COLO668 (cell line): Measurements from ENCODE around the gene EIF3I.
A peak's percentile ranks its signal among the peaks of the same experiment; 100 is the strongest.

Experiments used
- DNase-seq: peaks from one replicate; lab custom pipeline; 2025; ENCODE audit not compliant: unreplicated experiment; lab: John Stamatoyannopoulos, UW

EIF3I gene

GRCh38 chr1:32263744-32264143 lies 41.5 kb downstream of the EIF3I start:
- no peak for DNase-seq

GRCh38 chr1:32265846-32266245 lies 43.6 kb downstream of the EIF3I start:
- no peak for DNase-seq

DNA sequence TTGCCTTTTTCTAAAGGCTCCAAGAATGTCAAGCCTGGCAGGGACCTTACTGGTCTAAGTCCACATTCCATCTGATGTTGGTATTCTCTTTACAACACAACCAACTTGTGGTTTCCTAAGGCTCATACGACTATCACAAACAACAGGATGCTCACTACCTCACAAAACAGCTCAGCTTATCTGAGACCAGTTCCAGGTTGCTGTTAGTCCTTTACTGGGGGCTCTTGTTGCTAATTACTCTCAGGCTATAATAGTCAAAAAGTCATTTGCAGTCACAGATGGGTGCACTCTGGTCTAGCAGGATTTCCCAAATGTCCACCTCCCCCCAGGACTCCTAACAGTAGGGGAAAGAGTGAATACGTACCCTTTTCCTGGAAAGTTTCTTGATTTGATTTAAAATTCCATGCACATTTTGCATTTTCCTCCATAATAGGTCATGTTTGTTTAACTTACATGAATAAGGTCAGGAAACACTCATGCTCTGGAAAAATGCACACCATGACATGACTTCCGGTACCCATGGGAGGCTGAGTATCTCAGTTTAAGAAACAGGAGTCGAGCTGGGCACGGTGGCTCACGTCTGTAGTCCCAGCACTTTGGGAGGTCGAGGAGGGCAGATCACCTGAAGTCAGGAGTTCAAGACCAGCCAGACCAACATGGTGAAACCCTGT lies 44.8 kb downstream of the EIF3I start:
- no peak for DNase-seq

- no peak for DNase-seq
These were observed 47.5 kb downstream of the EIF3I start for GRCh38 chr1:32269744-32270143.

DNA sequence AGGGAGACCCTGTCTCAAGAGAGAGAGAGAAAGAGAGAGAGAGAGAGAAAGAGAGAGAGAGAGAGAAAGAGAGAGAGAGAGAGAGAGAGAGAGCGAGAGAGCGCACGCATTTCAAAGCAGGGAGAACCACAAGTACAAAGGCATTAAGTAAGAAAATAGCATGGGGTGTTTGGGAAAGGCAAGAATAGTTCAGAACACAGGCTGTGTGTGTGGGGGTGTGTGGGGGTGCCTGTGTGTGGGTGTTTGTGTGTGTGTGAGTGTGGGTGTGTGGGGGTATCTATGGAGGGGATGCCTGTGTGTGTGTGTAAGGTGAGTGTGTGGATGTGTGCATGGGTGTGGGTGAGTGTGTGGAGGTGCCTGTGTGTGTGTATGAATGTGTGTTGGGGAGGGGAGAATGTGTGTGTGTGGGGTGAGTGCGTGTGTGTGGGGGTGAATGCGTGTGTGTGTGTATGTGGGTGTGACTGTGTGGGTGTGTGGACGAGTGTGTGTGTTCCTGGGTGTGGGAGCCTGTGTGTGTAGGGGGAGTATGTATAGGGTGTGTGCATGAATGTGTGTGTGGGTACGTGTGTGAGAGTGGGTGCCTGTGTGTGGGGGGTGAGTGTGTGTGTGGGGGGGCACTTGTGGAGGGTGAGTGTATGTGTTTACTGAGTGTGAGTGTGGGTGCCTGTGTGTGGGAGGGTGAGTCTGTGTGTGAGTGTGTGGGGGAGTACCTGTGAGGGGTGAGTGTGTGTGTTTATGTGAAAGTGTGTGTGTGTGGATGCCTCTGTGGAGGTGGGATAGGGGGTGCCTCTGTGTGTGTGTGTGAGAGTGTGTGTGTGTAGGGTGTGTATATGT lies 50.6 kb downstream of the EIF3I start:
- no peak for DNase-seq

GRCh38 chr1:32273391-32274208 lies 51.4 kb downstream of the EIF3I start:
- DNase-seq: peak; percentile 84

- no peak for DNase-seq
These were observed 52.6 kb downstream of the EIF3I start for GRCh38 chr1:32274646-32275340.

DNA sequence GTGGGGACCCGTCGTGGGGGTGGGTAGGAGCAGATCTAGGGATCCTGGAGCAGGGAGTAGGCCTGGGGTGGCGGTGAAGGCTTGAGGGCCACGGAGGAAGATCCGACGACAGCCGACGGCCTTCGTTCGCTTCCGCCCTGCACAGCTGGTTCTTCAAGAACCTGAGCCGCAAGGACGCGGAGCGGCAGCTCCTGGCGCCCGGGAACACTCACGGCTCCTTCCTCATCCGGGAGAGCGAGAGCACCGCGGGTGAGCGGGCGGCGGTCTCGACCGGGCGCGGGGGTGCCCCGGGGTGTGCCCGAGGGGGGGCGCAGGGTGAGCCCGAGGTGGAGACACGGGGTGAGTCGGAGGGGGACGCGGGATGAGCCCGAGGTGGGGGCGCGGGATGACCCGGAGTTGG lies 53.2 kb downstream of the EIF3I start:
- DNase-seq: no peak

DNA sequence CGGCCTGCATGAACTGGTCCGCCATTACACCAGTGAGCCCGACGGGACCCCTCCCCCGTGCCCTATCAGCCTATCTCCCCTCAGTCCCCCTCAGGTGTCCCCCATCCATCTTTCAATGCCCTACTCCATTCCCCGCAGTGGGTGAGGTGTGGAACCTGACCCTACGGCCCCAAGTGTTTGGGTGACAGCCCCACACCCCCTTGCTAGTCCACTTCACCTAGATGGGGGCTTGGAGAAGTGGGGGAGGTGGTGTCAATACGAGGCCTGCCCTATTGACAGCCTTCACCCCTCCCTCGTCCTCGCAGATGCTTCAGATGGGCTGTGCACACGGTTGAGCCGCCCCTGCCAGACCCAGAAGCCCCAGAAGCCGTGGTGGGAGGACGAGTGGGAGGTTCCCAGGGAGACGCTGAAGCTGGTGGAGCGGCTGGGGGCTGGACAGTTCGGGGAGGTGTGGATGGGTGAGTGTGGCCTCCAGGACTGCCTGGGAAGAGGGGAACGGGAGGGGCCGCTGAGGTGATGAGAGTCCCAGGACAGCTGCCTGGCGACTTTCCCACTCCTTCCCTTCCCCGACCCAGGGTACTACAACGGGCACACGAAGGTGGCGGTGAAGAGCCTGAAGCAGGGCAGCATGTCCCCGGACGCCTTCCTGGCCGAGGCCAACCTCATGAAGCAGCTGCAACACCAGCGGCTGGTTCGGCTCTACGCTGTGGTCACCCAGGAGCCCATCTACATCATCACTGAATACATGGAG lies 54.0 kb downstream of the EIF3I start:
- no peak for DNase-seq
